ENCODE measurements around the gene MRGPRD.

- TF ChIP-seq, protein P1, sequence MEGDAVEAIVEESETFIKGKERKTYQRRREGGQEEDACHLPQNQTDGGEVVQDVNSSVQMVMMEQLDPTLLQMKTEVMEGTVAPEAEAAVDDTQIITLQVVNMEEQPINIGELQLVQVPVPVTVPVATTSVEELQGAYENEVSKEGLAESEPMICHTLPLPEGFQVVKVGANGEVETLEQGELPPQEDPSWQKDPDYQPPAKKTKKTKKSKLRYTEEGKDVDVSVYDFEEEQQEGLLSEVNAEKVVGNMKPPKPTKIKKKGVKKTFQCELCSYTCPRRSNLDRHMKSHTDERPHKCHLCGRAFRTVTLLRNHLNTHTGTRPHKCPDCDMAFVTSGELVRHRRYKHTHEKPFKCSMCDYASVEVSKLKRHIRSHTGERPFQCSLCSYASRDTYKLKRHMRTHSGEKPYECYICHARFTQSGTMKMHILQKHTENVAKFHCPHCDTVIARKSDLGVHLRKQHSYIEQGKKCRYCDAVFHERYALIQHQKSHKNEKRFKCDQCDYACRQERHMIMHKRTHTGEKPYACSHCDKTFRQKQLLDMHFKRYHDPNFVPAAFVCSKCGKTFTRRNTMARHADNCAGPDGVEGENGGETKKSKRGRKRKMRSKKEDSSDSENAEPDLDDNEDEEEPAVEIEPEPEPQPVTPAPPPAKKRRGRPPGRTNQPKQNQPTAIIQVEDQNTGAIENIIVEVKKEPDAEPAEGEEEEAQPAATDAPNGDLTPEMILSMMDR (IDR thresholded peaks at IDR 0.05; ENCODE audit: borderline replicate concordance, extremely low read depth, low read length, poor library complexity, severe bottlenecking), result no peak
- TF ChIP-seq EZH2 (IDR thresholded peaks at IDR 0.05; ENCODE audit: borderline replicate concordance, low read depth, low read length, severe bottlenecking), result no peak
Observed at GRCh38 chr11:68963779-68964178, 17.0 kb downstream of the MRGPRD start.
